GM18505 (cell line): ENCODE data around the gene SH2D3A.
"Not testable (repeated sequence)": the region's sequence is repeated elsewhere in the genome, so short reads cannot be mapped to it uniquely, and the experiment has no call there.

ENCODE experiments used
- ATAC-seq: cut with Tn5 transposase; IDR thresholded peaks from one replicate; pipeline ENCODE4 v1.9.1; 2021; ENCODE audit not compliant: unreplicated experiment
- POLR2A ChIP-seq: IDR thresholded peaks from 4 replicates; pipeline ENCODE4 v1.6.1; 2011; ENCODE audit warnings: borderline replicate concordance; ENCODE audit not compliant: insufficient read depth, insufficient read length; ENCODE audit errors: extremely low read depth

The SH2D3A gene

GRCh38 chr19:6774821-6775707, 7.8 kb upstream of the SH2D3A start:
- no peak for ATAC-seq
- no peak for TF ChIP-seq POLR2A

DNA sequence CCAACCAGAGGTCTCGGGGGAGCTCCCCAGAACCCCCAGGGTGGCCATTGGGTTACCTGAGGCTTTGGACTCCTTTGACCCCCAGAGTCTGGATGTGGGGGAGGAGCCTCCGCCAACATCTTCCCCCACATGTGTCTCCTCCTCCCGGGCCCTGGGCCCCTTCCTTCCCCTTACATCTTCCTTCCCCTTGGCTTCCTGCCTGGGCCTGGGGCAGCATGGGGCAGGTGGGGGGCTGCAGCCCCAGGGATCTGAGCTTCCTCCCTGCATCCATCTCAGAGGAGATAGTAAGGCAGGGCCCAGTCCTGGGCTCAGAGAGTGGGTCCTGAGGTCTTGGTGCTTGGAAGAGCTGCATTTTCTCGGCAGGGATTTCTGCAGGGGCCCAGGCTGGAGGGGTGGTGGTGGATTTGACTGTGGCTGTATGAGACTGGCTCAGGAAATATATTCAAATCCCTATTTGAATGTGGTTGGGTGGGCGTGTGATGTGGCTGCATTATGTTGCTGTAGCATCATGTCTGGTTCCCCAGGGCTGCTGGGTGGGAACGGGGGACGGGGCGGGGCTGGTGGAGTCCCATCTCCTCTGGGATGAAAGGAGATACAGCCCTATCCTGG, 6.2 kb upstream of the SH2D3A start:
- peak; percentile 76 for TF ChIP-seq POLR2A
- ATAC-seq, result no peak

- ATAC-seq, result peak; percentile 9
- no peak for TF ChIP-seq POLR2A
Measured at GRCh38 chr19:6772866-6773322, 5.7 kb upstream of the SH2D3A start.

DNA sequence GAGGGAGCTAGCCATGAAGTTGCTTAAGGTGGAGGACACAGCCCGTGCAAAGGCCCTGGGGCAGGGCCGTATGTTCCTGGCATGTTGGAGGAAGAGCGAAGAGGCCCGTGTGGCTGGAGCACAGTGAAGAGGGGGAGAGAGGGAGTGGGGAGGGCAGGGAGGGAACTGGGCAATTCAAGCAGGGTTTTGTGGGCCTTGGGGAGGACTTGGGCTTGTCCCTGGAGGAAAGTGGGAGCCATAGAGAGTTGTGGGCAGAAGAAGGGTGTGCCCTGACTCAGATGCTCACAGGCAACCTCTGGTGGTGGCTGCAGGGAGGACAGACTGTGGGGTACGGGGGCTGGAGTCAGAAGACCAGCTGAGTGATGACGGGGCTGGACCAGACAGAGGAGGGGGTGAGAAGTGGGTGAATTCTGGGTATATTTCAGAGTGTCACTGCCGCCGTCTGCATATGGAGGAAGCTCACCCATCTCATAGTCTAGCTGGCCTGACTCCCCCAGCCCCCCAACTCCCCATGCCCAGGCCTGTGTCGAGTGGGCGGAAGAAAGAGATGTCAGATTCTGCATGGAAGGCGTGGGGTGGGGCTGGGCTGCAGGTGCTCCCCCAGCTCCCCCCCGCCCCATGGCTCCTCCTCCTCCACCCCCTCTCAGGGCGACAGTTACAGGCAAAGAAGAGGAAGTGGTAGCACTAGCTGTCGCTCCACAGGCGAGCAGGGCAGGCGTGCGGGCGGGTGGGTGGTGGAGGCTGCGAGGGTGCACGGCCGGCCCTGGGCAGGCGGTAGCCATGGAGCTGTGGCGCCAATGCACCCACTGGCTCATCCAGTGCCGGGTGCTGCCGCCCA, 5.0 kb upstream of the SH2D3A start, which contains the start of gene VAV1:
Gene VAV1, plus strand, starts transcription at position 681 of the 838 bp plus-strand sequence. Its CDS starts 100 bp downstream, at position 781.
- peak; percentile 38 for ATAC-seq
- peak; percentile 92 for TF ChIP-seq POLR2A

GRCh38 chr19:6771648-6772027, 4.4 kb upstream of the SH2D3A start:
- not testable (repeated sequence) for ATAC-seq

- ATAC-seq, result no peak
- no peak for TF ChIP-seq POLR2A
Measured at GRCh38 chr19:6769006-6769619, 1.9 kb upstream of the SH2D3A start.

- ATAC-seq, result no peak
Measured at GRCh38 chr19:6768236-6768785, 1.1 kb upstream of the SH2D3A start.

DNA sequence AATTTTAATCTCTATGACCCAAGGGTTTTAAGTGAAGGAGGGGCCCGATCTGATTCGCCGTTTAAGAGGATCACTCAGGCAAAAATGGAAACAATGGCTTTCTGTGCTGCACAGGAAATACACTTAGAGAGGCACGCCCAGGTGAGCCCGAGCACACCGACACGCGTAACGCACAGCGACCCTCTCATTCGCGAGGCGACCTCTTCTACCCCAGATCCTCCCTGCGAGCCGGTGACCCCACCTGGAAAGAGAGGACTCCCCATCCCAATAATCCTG, 216 bp downstream of the SH2D3A start:
- TF ChIP-seq POLR2A, result no peak
- peak; percentile 21 for ATAC-seq

More at GRCh38 chr19:6768236-6768785, 1.1 kb upstream of the SH2D3A start:
- TF ChIP-seq POLR2A, result no peak

DNA sequence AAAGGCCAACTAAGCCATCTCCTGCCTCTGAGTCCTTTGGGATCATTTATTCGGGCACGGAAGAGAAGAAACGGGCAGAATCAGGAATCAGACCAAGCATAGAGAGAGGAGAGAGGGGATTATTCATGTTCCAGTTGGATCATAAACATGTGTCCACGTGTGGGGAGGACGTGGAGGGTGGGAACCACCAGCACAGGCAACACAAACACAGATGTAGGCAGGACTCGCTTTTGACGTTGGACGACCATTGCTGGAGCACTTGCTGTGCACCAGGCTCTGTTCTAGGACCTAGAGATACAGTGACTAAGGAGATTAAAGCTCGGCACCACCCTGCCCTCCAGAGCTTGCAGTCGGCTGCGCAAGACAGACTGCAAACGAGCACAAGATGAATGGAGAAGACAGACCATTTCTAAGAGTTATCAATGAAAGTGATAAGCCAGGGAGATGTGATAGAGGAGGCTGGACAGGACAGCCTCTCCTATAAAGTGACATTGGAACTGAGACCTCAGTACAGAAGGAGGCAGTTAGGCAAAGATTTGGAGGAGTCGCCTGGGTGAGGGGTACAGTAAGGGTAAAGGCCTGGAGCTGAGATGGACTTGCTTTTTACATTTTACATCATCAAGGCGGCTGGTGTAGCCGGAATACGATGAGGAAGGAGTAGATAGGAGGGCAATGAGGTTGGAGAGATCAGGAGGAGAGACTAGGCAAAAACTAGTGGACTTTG, 716 bp downstream of the SH2D3A start:
- ATAC-seq, result no peak
- TF ChIP-seq POLR2A, result no peak

DNA sequence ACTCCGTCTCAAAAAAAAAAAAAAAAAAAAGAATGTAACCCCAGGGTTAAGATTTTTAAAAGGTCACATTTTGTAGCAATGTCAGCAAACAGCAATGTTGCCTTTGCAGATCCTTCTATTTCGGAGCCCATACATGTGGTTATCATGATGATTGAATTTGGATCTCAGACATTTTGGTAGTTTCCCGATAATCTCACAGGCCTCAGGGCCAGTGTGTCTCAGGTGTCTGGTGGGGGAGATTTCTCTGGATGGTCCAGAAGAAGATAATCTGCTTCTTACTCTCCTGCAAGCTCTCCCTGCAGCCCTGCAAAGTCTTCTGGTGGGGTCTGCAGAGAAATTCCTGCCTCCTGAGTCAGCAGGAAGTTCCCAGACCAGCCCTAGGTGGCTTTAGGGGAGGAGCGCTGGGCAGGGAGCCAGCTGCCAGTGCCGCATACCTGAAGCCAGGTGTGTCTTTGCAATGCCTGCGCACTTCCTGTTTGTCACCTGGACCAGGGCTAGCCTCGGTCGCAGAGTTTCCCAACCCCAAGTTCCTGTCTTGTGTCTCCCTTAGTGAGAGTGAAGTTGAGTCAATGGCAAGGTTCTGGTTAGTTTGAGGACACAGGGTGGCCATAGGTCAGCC, 1.4 kb downstream of the SH2D3A start:
- no peak for ATAC-seq
- no peak for TF ChIP-seq POLR2A

DNA sequence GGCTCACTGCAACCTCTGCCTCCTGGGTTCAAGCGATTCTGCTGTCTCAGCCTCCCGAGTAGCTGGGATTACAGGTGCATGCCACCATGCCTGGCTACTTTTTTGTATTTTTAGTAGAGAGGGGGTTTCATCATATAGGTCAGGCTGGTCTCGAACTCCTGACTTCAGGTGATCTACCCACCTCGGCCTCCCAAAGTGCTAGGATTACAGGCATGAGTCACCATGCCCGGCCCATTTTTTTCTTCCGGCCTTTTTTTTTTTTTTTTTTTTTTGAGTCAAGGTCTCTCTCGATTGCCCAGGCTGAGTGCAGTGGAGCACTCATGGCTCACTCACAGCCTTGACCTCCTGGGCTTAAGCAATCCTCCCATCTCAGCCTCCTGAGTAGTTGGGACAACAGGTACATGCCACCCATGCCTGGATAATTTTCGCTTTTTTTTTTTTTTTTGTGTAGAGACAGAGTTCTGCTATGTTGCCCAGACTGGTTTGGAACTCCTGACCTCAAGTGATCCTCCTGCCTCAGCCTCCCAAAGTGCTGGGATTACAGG, 4.9 kb downstream of the SH2D3A start:
- not testable (repeated sequence) for ATAC-seq
